Right atrium auricular region (tissue), 2 donors: ENCODE results near the gene WDR47. TPM values are rescaled to one million over a fixed set of nuclear protein-coding genes. Genes with fewer than 3 reads are reported as not detected.

ENCODE experiments used
- DNase-seq: peaks from one replicate; pipeline ENCODE4 v3.0.0-alpha.2; 2019; ENCODE audit warnings: low spot score
- H3K27ac ChIP-seq, 2 donors: fragments of 200-600 bp; sonication (generic); 1 replicate in 1 of 2; 2 replicates in 1 of 2; pipeline ENCODE4 v1.5.1; 2016 to 2019
- H3K27me3 ChIP-seq, 2 donors: fragments of 200-600 bp; sonication (generic); one replicate each; pipeline versions ENCODE4 v1.5.1 to v1.6.0; 2017 to 2019
- H3K36me3 ChIP-seq: fragments of 200-600 bp; sonication (generic); one replicate; pipeline ENCODE4 v1.5.1; 2016
- H3K4me1 ChIP-seq, 2 donors: fragments of 200-600 bp; sonication (generic); one replicate each; pipeline versions ENCODE4 v1.5.1 to v1.6.0; 2017 to 2019
- H3K4me3 ChIP-seq, 2 donors: fragments of 200-600 bp; sonication (generic); 1 replicate in 1 of 2; 2 replicates in 1 of 2; pipeline ENCODE4 v1.5.1; 2017 to 2019; ENCODE audit warnings: mild to moderate bottlenecking in 1 of 2, moderate library complexity in 1 of 2
- H3K9me3 ChIP-seq, 2 donors: fragments of 200-600 bp; sonication (generic); one replicate each; pipeline ENCODE4 v1.5.1; 2019
- CTCF ChIP-seq, 2 donors: fragments of 200-600 bp; sonication (generic); IDR thresholded peaks; one replicate each; pipeline ENCODE4 v1.5.1; 2019; ENCODE audit warnings: antibody characterized with exemption in 2 of 2
- total RNA-seq, 2 donors: library from RNA; depleted of rRNA; stranded (reverse); fragments of >200 nt; gene quantifications; one replicate each; pipeline ENCODE4 v1.1.0, GENCODE V29; 2016

WDR47 gene
- total RNA-seq = 10 to 100 TPM; 14.0 to 22.4 TPM

- H3K4me1 ChIP-seq = peaks cover 0 to 12% of the 10 kb centered on the region in 2 donors
- no peaks in the 10 kb centered on the region for H3K27me3 ChIP-seq
- peak within 1 kb of the TSS; percentile 84 to 88 for H3K27ac ChIP-seq
- no peaks in the 10 kb centered on the region for H3K9me3 ChIP-seq
- H3K4me3 ChIP-seq = peak within 1 kb of the TSS; percentile 80 to 83
- peak; percentile 95 for DNase-seq
- no peak for TF ChIP-seq CTCF (IDR thresholded peaks at IDR 0.05)
- H3K36me3 ChIP-seq = no peaks in the 10 kb centered on the region
Measured at GRCh38 chr1:109041621-109042468, at the start of gene WDR47. Gene WDR47, minus strand, starts transcription at chr1:109042102. Its CDS starts 18,590 bp downstream, at chr1:109023512.

- H3K4me1 ChIP-seq = peaks cover 0 to 41% of the 10 kb centered on the region in 2 donors
- H3K27ac ChIP-seq = peak overlapping the region; percentile 96 to 98
- DNase-seq = no peak
- peaks cover 24% of the 10 kb centered on the region for H3K36me3 ChIP-seq
- H3K27me3 ChIP-seq = no peaks in the 10 kb centered on the region
- TF ChIP-seq CTCF (IDR thresholded peaks at IDR 0.05) = no peak
- H3K4me3 ChIP-seq = peak overlapping the region; percentile 76
- H3K9me3 ChIP-seq = no peaks in the 10 kb centered on the region
Measured at GRCh38 chr1:109091078-109091838, 49.4 kb upstream of the WDR47 start.

GRCh38 chr1:109090196-109091077, 48.5 kb upstream of the WDR47 start, which contains the start of gene TMEM167B:
Gene TMEM167B, plus strand, starts transcription at chr1:109090764. Its CDS starts 109 bp downstream, at chr1:109090873.
- Histone ChIP-seq H3K36me3 (peaks cover 24% of the 10 kb centered on the region), H3K27ac (peak within 1 kb of the TSS; percentile 96 to 98), H3K27me3 (no peaks in the 10 kb centered on the region), H3K4me3 (peak within 1 kb of the TSS; percentile 76), H3K4me1 (peaks cover 0 to 41% of the 10 kb centered on the region in 2 donors), H3K9me3 (no peaks in the 10 kb centered on the region)
- TF ChIP-seq CTCF (IDR thresholded peaks at IDR 0.05) = peak in 1 of 2 donors; percentile 9
- peak; percentile 96 for DNase-seq

- peaks cover 16% of the 10 kb centered on the region for H3K36me3 ChIP-seq
- H3K4me1 ChIP-seq = peaks cover 0 to 34% of the 10 kb centered on the region in 2 donors
- H3K27me3 ChIP-seq = no peaks in the 10 kb centered on the region
- peak; percentile 20 to 67 for TF ChIP-seq CTCF (IDR thresholded peaks at IDR 0.05)
- DNase-seq = no peak
- H3K27ac ChIP-seq = peak overlapping the region; percentile 96 to 98
- peak overlapping the region; percentile 76 for H3K4me3 ChIP-seq
- H3K9me3 ChIP-seq = no peaks in the 10 kb centered on the region
Measured at GRCh38 chr1:109089242-109090015, 47.5 kb upstream of the WDR47 start.
